ENCODE measurements around the gene HOXB5. TPM values are rescaled to one million over a fixed set of nuclear protein-coding genes. Genes with fewer than 3 reads are reported as not detected.

Gene HOXB5
- total and polyA plus RNA-seq, 2 of the 4 experiments (the other 2 are of a cell fraction) = 0.54 to 18.0 TPM

- CTCF ChIA-PET = interaction anchor here (0.6 to 1.8 kb wide), 4 partner anchors 11 to 243 kb away, joined by 4 to 6 read pairs (median 5); no protein-coding TSS in a partner anchor
- Histone ChIP-seq H4K8ac (ENCODE audit: low read depth in 2 of 2, low read length in 2 of 2) (peak overlapping the region; percentile 81 to 90; a peak in 3 of 4 replicates), H2BK20ac (ENCODE audit: low read depth, low read length) (peak overlapping the region; percentile 53), H2BK15ac (ENCODE audit: low read depth, low read length) (0 out of 3 replicates have a peak overlapping the region, but pooled peaks have one; percentile 22), H4K5ac (ENCODE audit: low read depth, low read length) (peak overlapping the region; percentile 78), H3K4me2 (ENCODE audit: low read depth, low read length) (peak overlapping the region; percentile 83), H3K27me3 (ENCODE audit: control insufficient read depth, insufficient read depth, low read length) (no peaks in the 10 kb centered on the region), H3K4me1 (ENCODE audit: control insufficient read depth, insufficient read depth, low read length) (peaks cover 12% of the 10 kb centered on the region), H3K27ac (ENCODE audit: insufficient read depth, low read length) (peak overlapping the region; percentile 96), H3K18ac (ENCODE audit: low read depth, low read length) (peak overlapping the region; percentile 58), H3K9me3 (ENCODE audit: control insufficient read depth, insufficient read depth, low read length) (no peaks in the 10 kb centered on the region), H2AFZ (replicated peaks; ENCODE audit: low read length, poor library complexity) (peak overlapping the region; percentile 78), H2AK5ac (ENCODE audit: low read depth, low read length) (peak overlapping the region; percentile 63; the same call in 1 of the 2 replicates), H3K9me1 (ENCODE audit: insufficient read depth, low read length) (no peaks in the 10 kb centered on the region), H2AK9ac (replicated peaks; ENCODE audit: low read depth, low read length, poor library complexity) (peak overlapping the region; percentile 38), H3K56ac (ENCODE audit: extremely low read depth, insufficient read depth, low read length) (peak overlapping the region; percentile 100), H4K91ac (ENCODE audit: insufficient read depth, low read depth, low read length) (peak overlapping the region; percentile 93), H3K9ac (ENCODE audit: low read depth, low read length) (peak overlapping the region; percentile 82), H3K4me3 (ENCODE audit: insufficient read depth, low read depth, low read length) (peak overlapping the region; percentile 91), H3K4ac (ENCODE audit: low read depth, low read length) (peak overlapping the region; percentile 91), H2BK5ac (ENCODE audit: low read depth, low read length, poor library complexity, severe bottlenecking) (peak overlapping the region; percentile 95), H3K23ac (ENCODE audit: low read depth, low read length) (peak overlapping the region; percentile 98), H3K36me3 (ENCODE audit: control insufficient read depth, insufficient read depth, low read length) (peaks cover 14% of the 10 kb centered on the region; the same call in 1 of the 2 replicates), H3K79me1 (ENCODE audit: low read depth in 1 of 2, low read length in 2 of 2) (peaks cover 7 to 9% of the 10 kb centered on the region in 2 experiments; a peak in 3 of 4 replicates), H4K20me1 (ENCODE audit: insufficient read depth, low read length) (peaks cover 7% of the 10 kb centered on the region; the same call in 1 of the 2 replicates), H3K14ac (replicated peaks; ENCODE audit: low read depth, low read length) (peak overlapping the region; percentile 69), H2BK120ac (ENCODE audit: low read depth, low read length) (peak overlapping the region; percentile 79)
- WGBS, 2 experiments (ENCODE audit: extremely low coverage in 2 of 2, insufficient read length in 1 of 2) = 1% methylated on average over 18 of the region's 37 CpGs; no CpG with 5 or more reads in 1 of the 2 experiments
- intact Hi-C loops (cut with micrococcal nuclease) = loop anchor here (1.0 to 2.0 kb wide), 2 partner anchors 23 to 258 kb away; no protein-coding TSS in a partner anchor
- ATAC-seq (ENCODE audit: low read depth) = peak; percentile 48
- POLR2A ChIA-PET (ENCODE audit: unreplicated experiment) = interaction anchor here (0.6 to 3.1 kb wide), 7 partner anchors 16 to 258 kb away, joined by 3 to 25 read pairs (median 5); no protein-coding TSS in a partner anchor
- no TSS peak for BruUV-seq (replicated peaks)
- in situ Hi-C loops (cut with MboI; ENCODE audit: low sequenced_read_pairs) = loop anchor here (10.0 kb wide), 1 partner anchor 569 kb away; no protein-coding TSS in a partner anchor
- dilution Hi-C loops (cut with HindIII; ENCODE audit: low sequenced_read_pairs, unreplicated experiment) = no loop called here
- DNase-seq = peak; percentile 99
- TF ChIP-seq CTCF (conservative IDR thresholded peaks at IDR 0.05; ENCODE audit: low read depth, low read length) (peak; percentile 98), RAD21 (IDR thresholded peaks at IDR 0.05; ENCODE audit: low read length) (peak; percentile 93), ELK1 (IDR thresholded peaks at IDR 0.05; ENCODE audit: borderline replicate concordance, low read depth, low read length) (no peak), MXI1 (IDR thresholded peaks at IDR 0.05; ENCODE audit: borderline replicate concordance, low read depth, low read length) (peak; percentile 55; the same call in 1 of the 2 replicates), RFX5 (IDR thresholded peaks at IDR 0.05; ENCODE audit: low read depth, low read length) (no peak), MAFK (IDR thresholded peaks at IDR 0.05; ENCODE audit: low read depth, low read length) (no peak), CHD1 (IDR thresholded peaks at IDR 0.05; ENCODE audit: low read depth, low read length) (0 out of 2 replicates have a peak, but pooled peaks have one; percentile 70), POLR2A (IDR thresholded peaks at IDR 0.05; ENCODE audit: low read depth, low read length) (peak; percentile 67), USF2 (IDR thresholded peaks at IDR 0.05; ENCODE audit: low read depth, low read length) (peak; percentile 36; the same call in 1 of the 2 replicates), BHLHE40 (IDR thresholded peaks at IDR 0.05; ENCODE audit: low read depth, low read length) (peak; percentile 57; the same call in 1 of the 2 replicates), CEBPB (IDR thresholded peaks at IDR 0.05; ENCODE audit: low read depth, low read length) (no peak), RCOR1 (IDR thresholded peaks at IDR 0.05; ENCODE audit: insufficient replicate concordance, low read length) (no peak), MAZ (IDR thresholded peaks at IDR 0.05; ENCODE audit: borderline replicate concordance, low read depth, low read length) (peak; percentile 80; the same call in 1 of the 2 replicates)
Measured at GRCh38 chr17:48593840-48594537, 410 bp upstream of the HOXB5 start.
